Activated CD4-positive, alpha-beta T cell treated with anti-CD3 and anti-CD28 coated beads for 24 hours (primary cell): Measurements from ENCODE around the gene ELOVL1.
"Not testable (repeated sequence)": the region's sequence is repeated elsewhere in the genome, so short reads cannot be mapped to it uniquely, and the experiment has no call there.

Source experiments
- DNase-seq, 2 donors: peaks; one replicate each; pipeline ENCODE4 v3.0.0-alpha.2; 2020; ENCODE audit warnings: low read depth in 2 of 2

Gene ELOVL1

GRCh38 chr1:43367904-43368645 lies at the start of gene ELOVL1:
Gene ELOVL1, minus strand, starts transcription at chr1:43368011. Its CDS starts 2,402 bp downstream, at chr1:43365609.
- peak; percentile 86 for DNase-seq

GRCh38 chr1:43415901-43416300 lies 48.1 kb upstream of the ELOVL1 start:
- no peak for DNase-seq

- DNase-seq: peak; percentile 28 to 53
Measured at GRCh38 chr1:43414634-43415223, 46.9 kb upstream of the ELOVL1 start.

GRCh38 chr1:43413426-43413825 lies 45.6 kb upstream of the ELOVL1 start:
- DNase-seq: not testable (repeated sequence)

- DNase-seq: no peak
Measured at GRCh38 chr1:43410571-43410970, 42.8 kb upstream of the ELOVL1 start.

- DNase-seq: no peak
Measured at GRCh38 chr1:43405876-43406234, 38.0 kb upstream of the ELOVL1 start.

- no peak for DNase-seq
Measured at GRCh38 chr1:43405219-43405875, 37.5 kb upstream of the ELOVL1 start.

GRCh38 chr1:43404353-43404752 lies 36.5 kb upstream of the ELOVL1 start:
- no peak for DNase-seq

- no peak for DNase-seq
Measured at GRCh38 chr1:43402089-43402865, 34.5 kb upstream of the ELOVL1 start.

GRCh38 chr1:43400441-43400840 lies 32.6 kb upstream of the ELOVL1 start:
- not testable (repeated sequence) for DNase-seq

GRCh38 chr1:43398227-43398626 lies 30.4 kb upstream of the ELOVL1 start:
- no peak for DNase-seq

GRCh38 chr1:43396059-43396458 lies 28.2 kb upstream of the ELOVL1 start:
- DNase-seq: no peak

- DNase-seq: no peak
Measured at GRCh38 chr1:43395523-43395922, 27.7 kb upstream of the ELOVL1 start.

GRCh38 chr1:43392702-43393101 lies 24.9 kb upstream of the ELOVL1 start:
- no peak for DNase-seq

GRCh38 chr1:43389326-43390313 lies 21.8 kb upstream of the ELOVL1 start, which contains the start of the genes MED8 and SZT2:
Gene MED8, minus strand, starts transcription at chr1:43389800. Its CDS starts 36 bp downstream, at chr1:43389764.
Gene SZT2, plus strand, starts transcription at chr1:43389899. Its CDS starts 70 bp downstream, at chr1:43389969.
- peak; percentile 87 to 92 for DNase-seq

GRCh38 chr1:43388613-43389012 lies 20.8 kb upstream of the ELOVL1 start:
- no peak for DNase-seq

- no peak for DNase-seq
Measured at GRCh38 chr1:43387976-43388599, 20.3 kb upstream of the ELOVL1 start.

GRCh38 chr1:43386676-43387075 lies 18.9 kb upstream of the ELOVL1 start:
- no peak for DNase-seq

GRCh38 chr1:43383449-43383848 lies 15.6 kb upstream of the ELOVL1 start:
- no peak for DNase-seq
